Measurements from ENCODE around the gene GPD2. TPM values are rescaled to one million over a fixed set of nuclear protein-coding genes. Genes with fewer than 3 reads are reported as not detected.
A peak's percentile ranks its signal among the peaks of the same experiment; 100 is the strongest.

The GPD2 gene
- total and polyA plus RNA-seq, 2 experiments from 2014 or later, result 11.3 to 27.4 TPM

DNA sequence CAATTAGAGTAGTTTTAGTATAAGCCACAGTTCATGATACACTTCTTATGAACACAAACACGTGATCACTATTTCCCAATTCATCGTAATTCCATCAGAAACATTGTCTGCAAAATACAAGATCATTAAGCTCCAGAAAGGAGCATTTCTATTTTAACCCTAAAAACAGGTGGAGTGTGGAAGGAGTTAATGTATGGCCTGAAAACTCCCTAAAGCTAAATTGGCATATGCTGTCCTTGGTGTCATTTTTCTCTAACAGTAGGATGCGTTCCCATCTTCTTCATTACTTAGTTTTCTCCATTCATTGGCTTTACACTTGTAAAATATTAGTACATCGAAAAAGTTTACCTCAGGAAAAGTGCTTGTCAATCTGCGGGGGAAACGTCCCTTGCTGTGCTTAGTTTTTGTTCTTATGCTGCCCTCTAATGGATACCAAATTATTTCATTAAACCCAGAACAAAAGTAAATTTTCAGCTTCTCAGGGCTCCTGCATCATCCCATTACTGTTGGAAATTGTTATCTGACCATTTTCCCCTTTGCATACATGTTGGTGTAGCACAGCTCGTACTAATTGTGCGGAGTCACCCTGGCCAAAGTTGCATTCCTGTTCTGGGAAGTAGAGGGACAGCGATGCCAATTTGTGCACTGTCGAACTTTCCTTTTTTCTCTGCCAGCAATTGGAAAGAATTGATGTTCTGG, 153.4 kb downstream of the GPD2 start:
- peak; percentile 44 to 67 for DNase-seq (ENCODE audit: low read depth in 1 of 2, low spot score in 1 of 2)
- H3K36me3 ChIP-seq, result no peaks in the 10 kb centered on the region
- H3K4me3 ChIP-seq, result no peak overlapping the region

DNA sequence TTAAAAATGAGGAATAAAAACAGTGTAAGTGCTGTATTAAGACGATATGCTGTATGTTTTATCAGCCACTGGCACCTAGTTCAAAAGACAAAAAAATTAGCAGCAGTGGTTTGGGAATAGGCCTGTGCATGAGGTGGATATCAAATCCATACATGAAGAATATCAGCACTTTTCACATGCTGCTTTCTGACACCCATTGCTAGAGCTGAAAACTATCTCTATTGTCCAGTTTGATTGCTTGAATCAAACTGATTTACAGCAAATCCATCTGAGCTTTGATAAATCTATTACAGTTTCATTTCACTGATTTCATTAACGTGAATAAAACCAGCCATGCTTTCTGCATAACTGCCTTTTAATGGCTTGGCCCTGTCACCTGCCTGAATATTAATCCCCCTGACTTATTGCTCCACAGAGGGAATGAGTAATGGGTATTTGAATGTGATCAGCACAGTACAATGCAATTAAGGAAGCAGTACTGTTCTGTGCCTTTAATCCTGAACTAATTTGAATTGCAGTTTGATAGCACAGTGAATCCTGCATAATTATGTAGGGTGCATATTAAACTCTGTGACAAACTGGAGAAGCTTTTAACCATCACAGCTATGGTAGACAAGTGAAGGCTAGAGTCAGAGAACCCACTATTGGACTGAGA, 154.0 kb downstream of the GPD2 start:
- Histone ChIP-seq H3K27ac (no peak overlapping the region), H3K27me3 (no peaks in the 10 kb centered on the region), H3K4me1 (ENCODE audit: low read depth) (no peaks in the 10 kb centered on the region), H3K4me3 (no peak overlapping the region), H3K9me3 (ENCODE audit: low read depth) (no peaks in the 10 kb centered on the region), H3K36me3 (no peaks in the 10 kb centered on the region)
- TF ChIP-seq, protein P1, sequence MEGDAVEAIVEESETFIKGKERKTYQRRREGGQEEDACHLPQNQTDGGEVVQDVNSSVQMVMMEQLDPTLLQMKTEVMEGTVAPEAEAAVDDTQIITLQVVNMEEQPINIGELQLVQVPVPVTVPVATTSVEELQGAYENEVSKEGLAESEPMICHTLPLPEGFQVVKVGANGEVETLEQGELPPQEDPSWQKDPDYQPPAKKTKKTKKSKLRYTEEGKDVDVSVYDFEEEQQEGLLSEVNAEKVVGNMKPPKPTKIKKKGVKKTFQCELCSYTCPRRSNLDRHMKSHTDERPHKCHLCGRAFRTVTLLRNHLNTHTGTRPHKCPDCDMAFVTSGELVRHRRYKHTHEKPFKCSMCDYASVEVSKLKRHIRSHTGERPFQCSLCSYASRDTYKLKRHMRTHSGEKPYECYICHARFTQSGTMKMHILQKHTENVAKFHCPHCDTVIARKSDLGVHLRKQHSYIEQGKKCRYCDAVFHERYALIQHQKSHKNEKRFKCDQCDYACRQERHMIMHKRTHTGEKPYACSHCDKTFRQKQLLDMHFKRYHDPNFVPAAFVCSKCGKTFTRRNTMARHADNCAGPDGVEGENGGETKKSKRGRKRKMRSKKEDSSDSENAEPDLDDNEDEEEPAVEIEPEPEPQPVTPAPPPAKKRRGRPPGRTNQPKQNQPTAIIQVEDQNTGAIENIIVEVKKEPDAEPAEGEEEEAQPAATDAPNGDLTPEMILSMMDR (IDR thresholded peaks at IDR 0.05; ENCODE audit: low read depth, low read length), result no peak
- no peak for DNase-seq (ENCODE audit: low read depth in 1 of 2, low spot score in 1 of 2)

More for the DNA sequence above, 153.4 kb downstream of the GPD2 start:
- Histone ChIP-seq H3K27ac (no peak overlapping the region), H3K4me1 (ENCODE audit: low read depth) (no peaks in the 10 kb centered on the region), H3K27me3 (no peaks in the 10 kb centered on the region), H3K9me3 (ENCODE audit: low read depth) (no peaks in the 10 kb centered on the region)
- TF ChIP-seq, protein P1 (IDR thresholded peaks at IDR 0.05; ENCODE audit: low read depth, low read length), result peak; percentile 56

DNA sequence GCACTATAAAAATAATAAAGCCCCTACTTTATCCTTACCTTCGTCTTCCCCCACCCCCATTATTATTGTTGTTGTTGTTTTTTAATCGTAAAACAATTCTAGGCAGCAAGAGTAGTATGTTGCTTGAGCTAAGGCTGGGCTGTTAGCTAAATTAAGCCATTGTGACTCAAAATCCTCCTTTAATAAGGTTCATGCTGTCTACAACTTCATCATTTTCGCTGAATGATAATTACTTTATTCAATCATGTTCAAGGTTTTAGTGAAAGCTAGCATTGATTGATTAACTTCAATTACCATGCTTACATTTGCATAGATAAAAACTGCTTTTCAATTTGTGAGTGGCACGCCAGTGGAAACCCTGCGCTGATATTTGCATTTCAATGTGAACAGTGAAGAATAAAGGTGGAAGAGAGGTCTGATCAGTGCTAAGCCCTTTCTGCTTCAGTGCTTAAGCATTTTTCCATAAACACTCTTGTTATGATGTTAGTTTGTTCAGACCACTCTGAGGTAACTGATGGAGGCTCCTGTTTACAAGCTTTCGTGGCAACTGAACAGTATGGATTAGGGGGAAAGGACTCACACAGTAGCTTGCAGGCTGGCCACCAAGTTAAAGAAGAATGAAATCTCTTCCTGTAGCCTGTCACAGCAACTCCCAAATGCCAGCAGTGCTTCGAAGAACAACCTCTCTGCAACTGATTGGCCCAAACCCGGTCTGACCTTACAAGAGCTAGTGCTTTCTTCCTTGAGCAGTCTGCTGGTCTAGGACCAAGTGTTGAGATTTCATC, 156.8 kb downstream of the GPD2 start:
- H3K27ac ChIP-seq, result no peak overlapping the region
- H3K27me3 ChIP-seq, result no peaks in the 10 kb centered on the region
- TF ChIP-seq, protein P1 (IDR thresholded peaks at IDR 0.05; ENCODE audit: low read depth, low read length), result no peak
- no peaks in the 10 kb centered on the region for H3K4me1 ChIP-seq (ENCODE audit: low read depth)
- H3K9me3 ChIP-seq (ENCODE audit: low read depth), result no peaks in the 10 kb centered on the region
- no peak overlapping the region for H3K4me3 ChIP-seq
- no peaks in the 10 kb centered on the region for H3K36me3 ChIP-seq
- peak in 1 of 2 donors; percentile 5 for DNase-seq (ENCODE audit: low read depth in 1 of 2, low spot score in 1 of 2)

DNA sequence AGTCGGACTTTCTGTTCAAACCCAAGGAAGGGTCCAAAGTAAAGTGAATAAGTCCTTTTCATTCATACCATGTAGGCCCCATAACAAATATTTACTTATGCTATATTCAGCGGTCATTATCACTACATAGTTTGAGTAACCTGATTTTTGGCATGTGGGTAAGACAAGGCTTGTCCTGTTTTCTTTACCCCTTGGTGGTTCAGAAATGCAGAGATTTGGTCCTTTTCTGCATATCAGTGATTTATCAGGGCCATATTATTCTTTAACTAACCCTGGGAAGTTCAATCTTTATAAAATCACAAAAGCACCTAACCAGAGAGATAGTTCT, 157.4 kb downstream of the GPD2 start:
- no peak overlapping the region for H3K4me3 ChIP-seq
- TF ChIP-seq, protein P1 (IDR thresholded peaks at IDR 0.05; ENCODE audit: low read depth, low read length), result no peak
- no peaks in the 10 kb centered on the region for H3K27me3 ChIP-seq
- no peak for DNase-seq (ENCODE audit: low read depth in 1 of 2, low spot score in 1 of 2)
- no peak overlapping the region for H3K27ac ChIP-seq
- no peaks in the 10 kb centered on the region for H3K4me1 ChIP-seq (ENCODE audit: low read depth)
- no peaks in the 10 kb centered on the region for H3K36me3 ChIP-seq
- no peaks in the 10 kb centered on the region for H3K9me3 ChIP-seq (ENCODE audit: low read depth)

DNA sequence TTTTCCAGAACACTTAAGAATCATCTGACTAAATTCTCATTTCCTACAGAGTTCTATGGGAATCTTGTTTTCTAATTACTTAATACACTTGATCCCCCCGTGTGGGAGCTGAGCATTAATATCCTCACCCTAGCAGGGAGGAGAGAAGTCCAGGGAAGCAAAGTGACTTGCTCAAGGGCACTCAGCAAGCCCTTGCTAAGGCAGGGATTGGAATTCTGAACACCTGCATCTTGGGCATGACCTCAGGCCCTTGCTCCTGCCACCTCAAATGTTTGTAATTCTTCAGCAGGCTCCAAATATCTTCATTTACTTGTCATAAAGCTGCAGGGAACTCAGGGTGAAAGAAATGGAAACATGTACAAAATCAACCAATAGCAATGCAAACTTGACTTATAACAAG, 162.4 kb downstream of the GPD2 start:
- no peak for DNase-seq (ENCODE audit: low read depth in 1 of 2, low spot score in 1 of 2)
- TF ChIP-seq, protein P1 (IDR thresholded peaks at IDR 0.05; ENCODE audit: low read depth, low read length), result no peak
- H3K4me1 ChIP-seq (ENCODE audit: low read depth), result no peaks in the 10 kb centered on the region
- H3K27me3 ChIP-seq, result no peaks in the 10 kb centered on the region
- H3K27ac ChIP-seq, result no peak overlapping the region
- no peaks in the 10 kb centered on the region for H3K9me3 ChIP-seq (ENCODE audit: low read depth)
- no peaks in the 10 kb centered on the region for H3K36me3 ChIP-seq
- no peak overlapping the region for H3K4me3 ChIP-seq
